IPS DF 6.9 (cell line): ENCODE results near the gene GALNT10.

Source experiments
- DNase-seq: peaks from one replicate; pipeline ENCODE4 v3.0.0-alpha.2; 2013; ENCODE audit warnings: low read depth, low spot score
- H3K27ac ChIP-seq: one replicate; pipeline ENCODE4 v1.5.1; 2013; ENCODE audit warnings: low read length, control low read depth
- H3K27me3 ChIP-seq: 2 replicates; pipeline ENCODE4 v1.6.1; 2013; ENCODE audit warnings: mild to moderate bottlenecking, low read length; ENCODE audit not compliant: control insufficient read depth, insufficient read depth
- H3K36me3 ChIP-seq: 2 replicates; pipeline ENCODE4 v1.6.1; 2013; ENCODE audit warnings: low read length; ENCODE audit not compliant: control insufficient read depth, insufficient read depth
- H3K4me1 ChIP-seq: 2 replicates; pipeline ENCODE4 v1.6.1; 2013; ENCODE audit warnings: low read length; ENCODE audit not compliant: control insufficient read depth, insufficient read depth
- H3K4me3 ChIP-seq: 2 replicates; pipeline ENCODE4 v1.5.1; 2013; ENCODE audit warnings: mild to moderate bottlenecking, low read length
- H3K9me3 ChIP-seq: 2 replicates; pipeline ENCODE4 v1.6.1; 2013; ENCODE audit warnings: low read length, inconsistent platforms; ENCODE audit not compliant: control insufficient read depth, insufficient read depth
- WGBS: extraction: QIAGEN DNeasy Blood & Tissue Kit; methylation state at CpG from one replicate; pipeline ENCODE4 v1.1.7; 2013; ENCODE audit warnings: mixed read lengths, missing lambda C conversion rate; ENCODE audit not compliant: insufficient read length, insufficient coverage; 5-methylcytosine and 5-hydroxymethylcytosine counted together

The GALNT10 gene

GRCh38 chr5:154162539-154163151 lies 27.9 kb upstream of the GALNT10 start:
- Histone ChIP-seq H3K27ac (no peak overlapping the region), H3K4me1 (peaks cover 2% of the 10 kb centered on the region; the same call in 1 of the 2 replicates), H3K27me3 (no peaks in the 10 kb centered on the region), H3K4me3 (no peak overlapping the region), H3K9me3 (no peaks in the 10 kb centered on the region), H3K36me3 (no peaks in the 10 kb centered on the region)
- DNase-seq: no peak
- WGBS: no CpG with 5 or more reads among the region's 6 CpGs

- Histone ChIP-seq H3K4me3 (no peak overlapping the region), H3K9me3 (no peaks in the 10 kb centered on the region), H3K36me3 (no peaks in the 10 kb centered on the region), H3K4me1 (peaks cover 3% of the 10 kb centered on the region), H3K27ac (no peak overlapping the region), H3K27me3 (no peaks in the 10 kb centered on the region)
- WGBS: no CpG with 5 or more reads among the region's 4 CpGs
- DNase-seq: no peak
Observed at GRCh38 chr5:154163327-154164248, 26.9 kb upstream of the GALNT10 start.

DNA sequence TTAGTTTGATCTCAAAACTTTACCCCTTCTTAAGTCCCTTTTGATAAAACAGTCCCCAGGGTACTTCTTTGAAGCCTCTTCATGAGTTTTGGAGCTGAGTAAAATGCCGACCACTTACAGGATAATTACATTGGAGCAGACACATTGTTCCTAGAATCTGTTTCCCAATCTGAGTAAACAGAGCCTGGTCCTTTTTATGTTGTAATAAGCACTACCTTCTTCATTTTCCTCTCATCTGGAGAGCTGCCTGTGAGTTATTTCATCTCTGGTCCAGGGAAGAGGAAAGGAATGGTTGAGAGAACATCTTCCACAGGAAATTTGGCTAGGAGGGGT lies 26.3 kb upstream of the GALNT10 start:
- H3K4me1 ChIP-seq: peaks cover 4% of the 10 kb centered on the region
- H3K27ac ChIP-seq: no peak overlapping the region
- no peaks in the 10 kb centered on the region for H3K36me3 ChIP-seq
- DNase-seq: no peak
- no peak overlapping the region for H3K4me3 ChIP-seq
- no CpG with 5 or more reads among the region's 1 CpG for WGBS
- no peaks in the 10 kb centered on the region for H3K27me3 ChIP-seq
- no peaks in the 10 kb centered on the region for H3K9me3 ChIP-seq

- Histone ChIP-seq H3K4me3 (no peak overlapping the region), H3K27me3 (no peaks in the 10 kb centered on the region), H3K4me1 (peaks cover 4% of the 10 kb centered on the region), H3K27ac (no peak overlapping the region), H3K36me3 (no peaks in the 10 kb centered on the region), H3K9me3 (no peaks in the 10 kb centered on the region)
- no peak for DNase-seq
- no CpG with 5 or more reads among the region's 10 CpGs for WGBS
Observed at GRCh38 chr5:154165886-154166285, 24.6 kb upstream of the GALNT10 start.

DNA sequence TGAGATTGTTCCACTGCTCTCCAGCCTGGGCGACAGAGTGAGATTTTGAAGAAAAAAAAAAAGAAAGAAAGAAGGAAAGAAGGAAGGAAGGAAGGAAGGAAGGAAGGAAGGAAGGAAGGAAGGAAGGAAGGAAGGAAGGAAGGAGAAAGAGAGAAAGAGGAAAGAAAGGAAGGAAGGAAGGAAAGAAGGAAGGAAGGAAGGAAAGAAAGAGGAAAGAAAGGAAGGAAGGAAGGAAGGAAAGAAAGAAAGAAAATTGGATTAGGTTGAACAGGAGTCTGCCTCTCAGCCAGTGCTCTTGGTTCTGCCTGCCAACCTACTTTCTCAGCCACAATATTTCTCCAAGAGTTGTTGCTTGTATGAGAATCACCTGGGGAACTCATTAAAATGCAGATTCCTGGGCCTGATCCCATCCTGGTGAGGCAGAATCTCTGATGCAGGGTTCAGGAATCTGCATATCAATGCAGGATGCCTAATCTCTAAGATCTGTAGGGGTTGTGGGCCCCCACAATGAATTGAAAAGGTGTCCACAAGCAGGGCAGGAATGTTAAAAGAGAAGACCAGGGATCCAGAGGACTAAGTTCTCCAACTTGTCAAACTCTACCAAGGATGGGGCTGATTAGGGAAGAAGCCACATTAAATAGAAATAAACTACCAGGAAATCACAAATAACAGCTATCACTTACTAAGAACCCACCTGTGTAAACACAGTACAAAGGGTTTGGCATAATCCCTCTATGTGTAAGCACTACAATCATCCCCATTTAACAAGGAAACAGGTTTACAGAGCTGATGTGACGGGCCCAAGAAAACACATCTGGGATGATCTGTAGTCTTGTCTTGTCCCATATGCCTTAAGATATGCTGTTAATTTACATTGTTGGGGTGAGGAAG lies 23.4 kb upstream of the GALNT10 start:
- Histone ChIP-seq H3K4me1 (peaks cover 4% of the 10 kb centered on the region), H3K27me3 (no peaks in the 10 kb centered on the region), H3K36me3 (no peaks in the 10 kb centered on the region), H3K27ac (no peak overlapping the region), H3K4me3 (no peak overlapping the region), H3K9me3 (no peaks in the 10 kb centered on the region)
- no CpG with 5 or more reads among the region's 2 CpGs for WGBS
- no peak for DNase-seq

- WGBS: no CpG with 5 or more reads among the region's 2 CpGs
- peaks cover 4% of the 10 kb centered on the region for H3K4me1 ChIP-seq
Observed at GRCh38 chr5:154168395-154168794, 22.1 kb upstream of the GALNT10 start.

DNA sequence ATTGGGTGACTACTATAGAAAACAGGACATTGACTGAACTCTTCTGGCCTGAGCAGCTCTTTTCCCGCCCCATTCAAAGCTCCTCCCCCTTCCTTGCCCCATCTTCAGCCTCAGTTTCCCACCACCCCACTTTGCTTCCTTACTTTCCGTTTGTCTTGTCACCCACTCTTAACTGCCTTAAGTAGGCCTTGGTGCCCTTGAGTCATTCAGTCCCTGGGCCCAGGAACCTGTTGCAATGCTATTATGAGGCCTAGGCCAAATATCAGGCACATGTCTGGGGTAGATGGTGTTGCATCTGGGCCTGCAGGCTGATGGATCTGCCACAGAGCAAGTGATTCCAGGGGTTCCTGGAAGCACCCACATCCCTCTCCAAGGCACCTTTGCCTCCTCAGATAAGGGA lies 17.7 kb upstream of the GALNT10 start:
- peaks cover 1% of the 10 kb centered on the region; the same call in 1 of the 2 replicates for H3K4me1 ChIP-seq
- H3K27ac ChIP-seq: no peak overlapping the region
- no peaks in the 10 kb centered on the region for H3K36me3 ChIP-seq
- H3K4me3 ChIP-seq: no peak overlapping the region
- H3K9me3 ChIP-seq: no peaks in the 10 kb centered on the region
- no peaks in the 10 kb centered on the region for H3K27me3 ChIP-seq
- no CpG with 5 or more reads among the region's 2 CpGs for WGBS
- no peak for DNase-seq

More at GRCh38 chr5:154168395-154168794, 22.1 kb upstream of the GALNT10 start:
- Histone ChIP-seq H3K36me3 (no peaks in the 10 kb centered on the region), H3K27ac (no peak overlapping the region), H3K27me3 (no peaks in the 10 kb centered on the region), H3K9me3 (no peaks in the 10 kb centered on the region), H3K4me3 (no peak overlapping the region)
- DNase-seq: no peak

DNA sequence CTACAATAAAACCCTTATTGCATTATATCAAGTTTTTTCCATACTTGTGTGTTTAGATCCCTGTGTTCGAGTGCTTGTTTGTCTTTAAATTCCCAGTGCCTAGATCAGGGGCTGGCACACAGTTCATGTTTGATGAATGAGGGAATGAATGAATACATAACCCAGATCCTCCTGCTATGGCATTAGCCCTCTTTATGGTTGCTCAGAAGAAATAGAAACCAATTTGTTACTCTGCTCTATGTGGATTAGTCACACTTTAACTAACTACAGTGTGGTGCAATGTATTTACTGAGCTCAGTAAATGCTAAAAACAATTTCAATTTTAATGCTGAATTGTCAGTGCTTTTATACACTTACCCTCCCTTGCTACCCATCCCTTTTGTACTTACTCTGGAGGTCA lies 16.4 kb upstream of the GALNT10 start:
- DNase-seq: no peak
- no peak overlapping the region for H3K27ac ChIP-seq
- no peak overlapping the region for H3K4me3 ChIP-seq
- H3K27me3 ChIP-seq: no peaks in the 10 kb centered on the region
- no peaks in the 10 kb centered on the region for H3K4me1 ChIP-seq
- no peaks in the 10 kb centered on the region for H3K9me3 ChIP-seq
- WGBS: no CpG with 5 or more reads among the region's 1 CpG
- no peaks in the 10 kb centered on the region for H3K36me3 ChIP-seq

DNA sequence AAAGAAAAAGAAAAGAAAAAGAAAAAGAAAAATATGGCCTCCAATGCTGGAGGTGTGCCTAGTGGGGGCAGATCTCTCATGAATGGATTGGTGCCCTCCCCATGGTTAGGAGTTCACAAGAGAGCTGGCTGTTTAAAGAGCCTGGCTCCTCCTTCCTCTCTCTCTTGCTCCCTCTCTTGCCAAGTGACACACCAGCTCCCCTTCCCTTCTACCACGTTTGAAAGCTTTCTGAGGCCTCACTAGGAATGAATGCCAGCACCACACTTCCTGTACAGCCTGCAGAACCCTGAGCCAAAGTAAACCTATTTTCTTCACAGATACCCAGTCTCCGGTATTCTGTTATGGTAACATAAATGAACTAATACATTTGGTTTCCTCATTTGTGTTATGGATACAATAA lies 14.4 kb upstream of the GALNT10 start:
- no CpG with 5 or more reads among the region's 2 CpGs for WGBS
- no peak for DNase-seq
- H3K9me3 ChIP-seq: no peaks in the 10 kb centered on the region
- H3K4me3 ChIP-seq: no peak overlapping the region
- H3K27ac ChIP-seq: no peak overlapping the region
- H3K4me1 ChIP-seq: peaks cover 1% of the 10 kb centered on the region; the same call in 1 of the 2 replicates
- no peaks in the 10 kb centered on the region for H3K27me3 ChIP-seq
- H3K36me3 ChIP-seq: no peaks in the 10 kb centered on the region

DNA sequence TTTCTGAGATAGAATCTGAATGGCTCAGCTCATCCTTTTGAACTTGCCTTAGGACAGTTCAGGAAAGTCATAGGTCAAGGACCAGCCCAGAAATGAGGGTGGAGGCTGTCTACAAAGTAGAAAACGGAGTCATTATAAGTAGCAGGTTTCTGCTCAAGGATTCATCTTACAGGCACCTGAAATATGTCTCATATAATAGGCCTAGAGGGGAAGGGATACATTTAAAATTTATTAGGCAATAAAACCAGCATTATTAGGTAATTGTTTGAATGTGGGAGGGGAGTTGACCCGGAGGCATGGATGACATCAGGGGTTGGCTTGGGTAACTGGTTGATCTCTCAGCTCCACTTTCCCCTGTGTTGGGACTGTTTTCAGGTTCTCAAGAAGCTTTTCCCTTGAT lies 11.9 kb upstream of the GALNT10 start:
- Histone ChIP-seq H3K27me3 (no peaks in the 10 kb centered on the region), H3K27ac (no peak overlapping the region), H3K36me3 (no peaks in the 10 kb centered on the region), H3K4me1 (peaks cover 1% of the 10 kb centered on the region; the same call in 1 of the 2 replicates), H3K4me3 (no peak overlapping the region), H3K9me3 (no peaks in the 10 kb centered on the region)
- WGBS: no CpG with 5 or more reads among the region's 2 CpGs
- no peak for DNase-seq
